NCI-H524 treated with DMSO at 0.1 percent for 48 hours (cell line): ENCODE measurements around the gene CSK.
A peak's percentile ranks its signal among the peaks of the same experiment; 100 is the strongest.
"Not testable (repeated sequence)": the region's sequence is repeated elsewhere in the genome, so short reads cannot be mapped to it uniquely, and the experiment has no call there.

Experiments
- DNase-seq: peaks from one replicate; lab custom pipeline; 2025; lab: John Stamatoyannopoulos, UW

Gene CSK

DNA sequence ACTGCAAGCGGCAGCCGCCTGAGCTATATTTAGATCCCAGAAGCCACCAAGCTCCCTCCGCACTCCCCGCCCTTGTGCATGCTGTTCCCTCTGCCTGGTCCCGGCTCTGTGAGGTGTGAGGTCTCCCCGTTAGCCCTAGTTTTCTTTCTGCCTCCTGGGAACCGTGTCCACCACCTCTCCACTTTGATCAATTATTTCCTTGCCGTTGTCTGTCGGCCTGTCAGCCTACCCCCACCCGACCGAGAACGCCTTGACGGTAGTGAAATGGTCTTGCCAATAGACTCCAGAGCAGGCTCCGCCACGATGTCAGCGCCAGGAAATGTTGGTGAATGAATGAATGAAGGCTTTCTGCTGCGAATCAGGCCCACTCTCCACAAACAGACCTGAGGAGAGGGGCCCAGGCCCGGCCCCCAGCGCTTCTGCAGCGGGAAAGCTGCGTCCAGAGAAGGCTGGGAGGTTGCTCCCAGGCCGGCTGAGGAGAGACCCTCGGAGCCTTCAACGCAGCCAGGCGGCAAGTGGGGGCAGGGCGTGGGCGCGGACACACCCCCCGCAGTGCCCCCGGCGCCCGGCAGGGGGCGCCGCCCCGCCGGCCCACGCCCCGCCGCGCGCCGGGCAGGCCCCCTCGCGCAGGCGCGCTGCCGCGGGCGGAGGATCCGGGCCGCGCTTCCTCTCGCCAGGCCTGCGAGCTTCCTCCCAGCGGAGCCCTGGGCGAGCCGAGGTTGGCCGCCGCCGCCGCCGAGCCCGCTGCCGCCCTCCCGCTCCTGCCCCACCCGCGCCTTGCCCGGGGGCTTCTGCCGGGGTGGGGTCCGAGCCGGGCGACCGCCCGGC is at the start of gene CSK:
Gene CSK (plus strand): TSS at position 650 of the 828 bp plus-strand sequence. CDS start 16,218 bp downstream, outside the sequence.
- DNase-seq = no peak

DNA sequence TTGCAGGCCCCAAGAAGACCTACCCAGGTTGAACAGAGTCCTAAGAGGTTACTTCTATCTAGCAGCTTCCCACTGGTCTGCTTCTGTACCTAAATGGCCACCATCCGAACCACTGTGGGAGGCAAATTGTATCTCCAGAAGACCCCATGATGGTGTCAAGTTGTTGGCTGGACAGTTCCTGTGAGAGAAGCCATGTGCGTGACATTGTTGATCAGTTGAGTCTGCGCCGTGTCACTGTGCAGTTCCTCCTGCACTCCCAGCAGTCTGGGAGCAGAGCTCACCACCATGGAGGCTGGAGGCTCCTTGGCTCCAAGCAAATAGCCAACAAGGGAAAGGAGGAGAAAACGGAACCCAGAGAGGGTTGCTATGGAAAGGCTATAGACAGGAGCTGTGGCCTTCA is 49.0 kb upstream of the CSK start:
- DNase-seq = no peak

- no peak for DNase-seq
Observed at GRCh38 chr15:74733269-74733668, 48.6 kb upstream of the CSK start.

GRCh38 chr15:74735305-74735704 is 46.6 kb upstream of the CSK start:
- no peak for DNase-seq

DNA sequence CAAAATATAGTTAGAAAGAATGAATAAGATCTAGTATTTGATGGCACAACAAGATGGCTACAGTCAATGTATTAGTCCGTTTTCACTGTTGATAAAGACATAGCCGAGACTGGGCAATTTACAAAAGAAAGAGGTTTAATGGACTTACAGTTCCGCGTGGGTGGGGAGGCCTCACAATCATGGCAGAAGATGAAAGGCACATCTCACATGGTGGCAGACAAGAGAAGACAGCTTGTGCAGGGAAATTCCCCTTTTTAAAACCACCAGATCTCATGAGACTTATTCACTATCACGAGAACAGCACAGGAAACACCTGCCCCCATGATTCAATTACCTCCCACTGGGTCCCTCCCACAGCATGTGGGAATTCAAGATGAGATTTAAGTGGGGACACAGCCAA is 43.6 kb upstream of the CSK start:
- not testable (repeated sequence) for DNase-seq

- no peak for DNase-seq
Observed at GRCh38 chr15:74742422-74742821, 39.5 kb upstream of the CSK start.

GRCh38 chr15:74746389-74746788 is 35.5 kb upstream of the CSK start:
- no peak for DNase-seq

GRCh38 chr15:74748322-74748946 is 33.4 kb upstream of the CSK start, which contains the start of gene CYP1A2:
CYP1A2 (plus strand) TSS chr15:74748845; CDS start chr15:74749739, 894 bp downstream.
- no peak for DNase-seq

DNA sequence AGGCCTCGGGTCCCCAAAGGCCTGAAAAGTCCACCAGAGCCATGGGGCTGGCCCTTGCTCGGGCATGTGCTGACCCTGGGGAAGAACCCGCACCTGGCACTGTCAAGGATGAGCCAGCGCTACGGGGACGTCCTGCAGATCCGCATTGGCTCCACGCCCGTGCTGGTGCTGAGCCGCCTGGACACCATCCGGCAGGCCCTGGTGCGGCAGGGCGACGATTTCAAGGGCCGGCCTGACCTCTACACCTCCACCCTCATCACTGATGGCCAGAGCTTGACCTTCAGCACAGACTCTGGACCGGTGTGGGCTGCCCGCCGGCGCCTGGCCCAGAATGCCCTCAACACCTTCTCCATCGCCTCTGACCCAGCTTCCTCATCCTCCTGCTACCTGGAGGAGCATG is 32.0 kb upstream of the CSK start:
- DNase-seq = no peak

DNA sequence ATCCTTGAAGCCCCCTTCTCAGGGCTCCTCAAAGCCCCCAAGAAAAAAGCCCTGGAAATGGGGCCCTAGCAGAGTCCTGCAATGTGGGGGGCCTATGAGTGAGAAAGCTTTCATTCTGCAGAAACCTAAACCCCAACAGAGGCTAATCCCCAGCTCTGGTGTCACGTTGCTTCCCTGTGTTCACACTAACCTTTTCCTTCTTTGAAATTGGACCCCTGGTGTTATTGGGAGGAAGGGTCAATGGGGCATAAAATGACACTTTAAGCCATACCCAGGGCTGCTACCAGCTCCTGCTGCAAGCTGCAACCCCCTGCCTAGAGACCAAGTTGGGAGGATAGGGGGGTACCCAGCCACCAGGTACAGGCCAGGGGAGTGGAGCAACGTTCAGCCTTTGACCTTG is 31.1 kb upstream of the CSK start:
- DNase-seq = peak; percentile 35

DNA sequence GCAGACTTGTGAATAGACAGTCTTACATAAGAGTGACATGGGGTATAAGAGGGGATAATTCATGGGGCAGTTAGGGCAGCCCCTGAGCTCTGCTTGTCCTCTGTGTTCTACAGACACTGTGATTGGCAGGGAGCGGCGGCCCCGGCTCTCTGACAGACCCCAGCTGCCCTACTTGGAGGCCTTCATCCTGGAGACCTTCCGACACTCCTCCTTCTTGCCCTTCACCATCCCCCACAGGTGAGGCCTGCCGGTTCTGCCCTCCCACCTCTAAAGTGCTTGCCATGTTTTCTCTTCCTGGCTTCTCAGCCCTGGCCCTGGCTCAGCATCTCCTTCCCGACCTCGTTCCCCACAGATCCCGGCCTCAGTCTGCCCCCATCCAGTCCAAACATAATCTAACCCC is 29.9 kb upstream of the CSK start:
- no peak for DNase-seq

- no peak for DNase-seq
Observed at GRCh38 chr15:74752531-74752930, 29.3 kb upstream of the CSK start.

GRCh38 chr15:74754593-74755215 is 27.2 kb upstream of the CSK start:
- no peak for DNase-seq

DNA sequence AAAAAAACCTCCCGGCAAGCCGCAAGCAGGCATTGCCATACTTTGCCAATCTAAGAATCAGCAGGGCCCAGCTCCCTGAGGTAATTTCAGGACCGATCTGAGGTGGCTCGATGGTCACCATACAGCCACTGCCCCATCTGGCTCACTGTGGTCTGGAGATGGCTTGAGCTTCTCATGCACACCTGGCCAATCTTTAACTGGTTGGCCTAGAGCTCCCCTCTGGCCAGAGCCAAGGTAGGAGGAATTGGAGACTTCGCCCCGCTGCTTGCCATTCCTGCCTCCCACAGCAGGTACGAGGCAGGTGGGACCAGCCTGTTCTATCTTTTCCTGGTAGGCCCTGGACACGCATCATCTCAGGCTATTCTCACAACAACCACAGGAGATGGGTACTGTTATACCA is 23.1 kb upstream of the CSK start:
- DNase-seq = no peak

DNA sequence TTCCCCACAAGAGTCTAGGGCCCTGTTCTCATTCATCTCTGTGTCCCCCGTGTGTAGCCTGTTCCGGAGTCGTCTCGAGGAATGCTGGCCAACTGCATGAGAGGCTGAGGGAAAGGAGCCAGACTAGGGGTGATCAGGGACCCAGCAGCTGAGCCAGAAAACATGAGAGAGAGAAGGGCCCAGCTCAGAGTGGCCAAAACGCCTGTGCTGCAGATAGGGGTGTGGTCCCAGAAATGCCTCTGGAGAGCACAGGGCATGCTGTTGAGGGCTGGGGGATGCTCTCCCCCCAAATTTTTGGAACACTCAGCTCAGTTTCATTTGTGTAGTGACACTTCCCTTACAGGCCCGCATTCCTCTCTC is 19.1 kb upstream of the CSK start:
- DNase-seq = no peak

- DNase-seq = no peak
Observed at GRCh38 chr15:74763416-74763815, 18.5 kb upstream of the CSK start.

- DNase-seq = no peak
Observed at GRCh38 chr15:74767167-74768098, 14.4 kb upstream of the CSK start.

DNA sequence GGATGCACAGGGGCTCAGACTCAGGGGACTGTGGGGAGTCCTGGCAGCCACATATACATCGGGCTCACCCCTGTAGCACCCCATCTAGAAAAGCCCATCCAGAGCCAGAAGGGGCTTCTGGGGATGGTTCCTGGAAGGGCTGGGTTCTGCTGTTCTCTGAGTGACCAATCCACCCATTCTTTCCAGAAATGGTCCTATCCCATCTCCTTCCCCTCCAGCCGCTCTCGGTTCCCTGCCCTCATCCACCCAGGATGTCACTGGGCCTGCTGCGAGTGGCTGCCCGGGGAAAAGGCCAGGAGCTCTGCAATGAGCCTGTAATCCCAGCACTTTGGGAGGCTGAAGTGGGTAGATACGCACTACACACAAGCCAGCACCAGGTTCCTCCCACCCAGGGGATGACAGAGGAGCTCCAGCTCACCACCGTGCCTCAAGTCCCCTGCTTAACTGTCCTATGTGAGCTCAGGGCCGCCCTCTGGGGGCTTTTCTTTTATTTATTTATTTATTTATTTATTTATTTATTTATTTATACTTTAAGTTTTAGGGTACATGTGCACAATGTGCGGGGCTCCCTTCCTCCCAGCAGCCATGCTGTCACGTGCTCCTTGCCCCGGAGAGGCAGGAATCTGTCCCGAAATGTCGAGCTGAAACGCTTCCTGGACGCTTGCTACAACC is 13.6 kb upstream of the CSK start:
- no peak for DNase-seq

DNA sequence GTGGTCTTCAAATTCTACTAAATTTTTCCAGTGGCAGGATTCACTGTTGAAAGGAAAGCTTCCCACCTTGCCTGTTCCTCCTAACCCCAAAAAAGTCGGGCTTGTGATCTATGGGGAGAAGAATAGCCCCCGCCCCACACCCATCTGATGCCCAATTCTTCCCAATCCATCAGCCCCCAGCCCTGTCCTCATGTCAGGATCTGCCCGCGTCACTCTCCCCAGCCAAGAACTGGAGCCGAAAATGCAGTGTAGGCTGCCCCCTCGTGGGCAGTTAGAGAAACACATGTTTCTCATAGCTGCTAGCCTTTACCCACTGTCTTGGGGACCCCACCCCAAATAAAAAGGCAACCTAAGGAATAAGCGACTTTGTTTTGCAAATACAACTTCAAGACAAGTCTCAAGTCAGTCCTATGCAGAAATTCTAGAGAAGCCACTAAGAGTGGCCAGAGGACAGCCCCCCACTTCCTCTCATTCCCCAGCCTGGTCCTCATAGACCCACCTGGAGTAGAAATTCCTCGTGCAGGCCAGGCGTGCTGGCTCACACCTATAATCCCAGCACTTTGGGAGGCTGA is 13.0 kb upstream of the CSK start:
- DNase-seq = no peak

- DNase-seq = no peak
Observed at GRCh38 chr15:74769463-74770025, 12.3 kb upstream of the CSK start.
